Measurements from ENCODE around the gene TYW3. TPM values are rescaled to one million over a fixed set of nuclear protein-coding genes. Genes with fewer than 3 reads are reported as not detected.

Gene TYW3
- total and polyA plus RNA-seq, 2 donors (not counting 1 experiment from before 2014, with no cell fraction given) = 6.9 to 22.6 TPM

GRCh38 chr1:74690909-74691308 lies 42.0 kb upstream of the TYW3 start:
- H3K27ac Mint-ChIP-seq = no peak overlapping the region
- no peaks in the 10 kb centered on the region for H3K9me3 Mint-ChIP-seq (ENCODE audit: insufficient read depth)
- Histone ChIP-seq H3K27ac (ENCODE audit: low read length in 2 of 2) (no peak overlapping the region), H3K9ac (ENCODE audit: low read length) (no peak overlapping the region), H3K4me2 (replicated peaks; ENCODE audit: low read depth, low read length, poor library complexity, severe bottlenecking) (no peak overlapping the region), H4K20me1 (ENCODE audit: control insufficient read depth, insufficient read depth, low read length, poor library complexity, severe bottlenecking) (no peaks in the 10 kb centered on the region), H3K9me3 (ENCODE audit: control extremely low read depth in 1 of 3, control insufficient read depth in 2 of 3, insufficient read depth in 1 of 3, low read length in 2 of 3) (no peaks in the 10 kb centered on the region), H3K36me3 (replicated peaks in 1 of 2; ENCODE audit: control extremely low read depth in 1 of 2, control insufficient read depth in 1 of 2, extremely low read depth in 1 of 2, insufficient read depth in 2 of 2, low read length in 1 of 2) (no peaks in the 10 kb centered on the region), H3K27me3 (replicated peaks in 1 of 4; ENCODE audit: control extremely low read depth in 1 of 4, control insufficient read depth in 3 of 4, insufficient read depth in 4 of 4, low read length in 3 of 4) (no peaks in the 10 kb centered on the region), H3K4me1 (ENCODE audit: control insufficient read depth in 2 of 2, insufficient read depth in 2 of 2, low read length in 2 of 2) (no peaks in the 10 kb centered on the region), H3K4me3 (ENCODE audit: control extremely low read depth in 1 of 5, extremely low read depth in 1 of 5, insufficient read depth in 1 of 5, low read depth in 2 of 5, low read length in 4 of 5) (no peak overlapping the region), H2AFZ (ENCODE audit: insufficient read depth, low read depth, low read length, poor library complexity, severe bottlenecking) (no peak overlapping the region), H3K79me2 (ENCODE audit: control insufficient read depth, insufficient read depth, low read length) (no peaks in the 10 kb centered on the region)
- DNase-seq (no peak), ATAC-seq (ENCODE audit: low read depth) (no peak)
- intact Hi-C loops (cut with micrococcal nuclease) = no loop called here
- TF ChIP-seq EZH2 (IDR thresholded peaks at IDR 0.05; ENCODE audit: borderline replicate concordance, insufficient read depth, low read depth, low read length, poor library complexity, severe bottlenecking) (no peak), CTCF (IDR thresholded peaks at IDR 0.05) (no peak)
- no peaks in the 10 kb centered on the region for H3K4me1 Mint-ChIP-seq
- CTCF ChIA-PET = interaction anchor here (0.6 to 3.0 kb wide), 8 partner anchors 8 to 531 kb away, joined by 3 to 14 read pairs (median 6); partner anchors contain the start of genes CRYZ and TYW3
- no peaks in the 10 kb centered on the region for H3K27me3 Mint-ChIP-seq
- POLR2A ChIA-PET = no interaction called here
- H3K4me3 Mint-ChIP-seq = no peak overlapping the region
- whole genome bisulfite sequencing (ENCODE audit: insufficient coverage) = 100% methylated on average over 1 of the region's 4 CpGs

GRCh38 chr1:74693473-74693872 lies 39.5 kb upstream of the TYW3 start:
- 94% methylated on average over 2 of the region's 2 CpGs for WGBS (ENCODE audit: insufficient coverage)
- intact Hi-C loops (cut with micrococcal nuclease) = no loop called here
- H3K9me3 ChIP-seq (ENCODE audit: control extremely low read depth in 1 of 3, control insufficient read depth in 2 of 3, insufficient read depth in 1 of 3, low read length in 2 of 3) = no peaks in the 10 kb centered on the region
- ChIA-PET CTCF (no interaction called here), POLR2A (no interaction called here)
- Mint-ChIP-seq H3K27ac (no peak overlapping the region), H3K9me3 (ENCODE audit: insufficient read depth) (no peaks in the 10 kb centered on the region), H3K4me1 (no peaks in the 10 kb centered on the region), H3K27me3 (no peaks in the 10 kb centered on the region), H3K4me3 (no peak overlapping the region)
- ATAC-seq (ENCODE audit: low read depth) (no peak), DNase-seq (no peak)
- no peak for TF ChIP-seq CTCF (IDR thresholded peaks at IDR 0.05)
- TF ChIP-seq EZH2 (IDR thresholded peaks at IDR 0.05; ENCODE audit: borderline replicate concordance, insufficient read depth, low read depth, low read length, poor library complexity, severe bottlenecking) = no peak
- no peak overlapping the region for H3K4me2 ChIP-seq (replicated peaks; ENCODE audit: low read depth, low read length, poor library complexity, severe bottlenecking)
- no peak overlapping the region for H3K4me3 ChIP-seq (ENCODE audit: control extremely low read depth in 1 of 5, extremely low read depth in 1 of 5, insufficient read depth in 1 of 5, low read depth in 2 of 5, low read length in 4 of 5)
- no peaks in the 10 kb centered on the region for H3K36me3 ChIP-seq (replicated peaks in 1 of 2; ENCODE audit: control extremely low read depth in 1 of 2, control insufficient read depth in 1 of 2, extremely low read depth in 1 of 2, insufficient read depth in 2 of 2, low read length in 1 of 2)
- H3K9ac ChIP-seq (ENCODE audit: low read length) = no peak overlapping the region
- H4K20me1 ChIP-seq (ENCODE audit: control insufficient read depth, insufficient read depth, low read length, poor library complexity, severe bottlenecking) = no peaks in the 10 kb centered on the region
- no peaks in the 10 kb centered on the region for H3K27me3 ChIP-seq (replicated peaks in 1 of 4; ENCODE audit: control extremely low read depth in 1 of 4, control insufficient read depth in 3 of 4, insufficient read depth in 4 of 4, low read length in 3 of 4)
- H2AFZ ChIP-seq (ENCODE audit: insufficient read depth, low read depth, low read length, poor library complexity, severe bottlenecking) = no peak overlapping the region
- no peaks in the 10 kb centered on the region for H3K4me1 ChIP-seq (ENCODE audit: control insufficient read depth in 2 of 2, insufficient read depth in 2 of 2, low read length in 2 of 2)
- no peak overlapping the region for H3K27ac ChIP-seq (ENCODE audit: low read length in 2 of 2)
- no peaks in the 10 kb centered on the region for H3K79me2 ChIP-seq (ENCODE audit: control insufficient read depth, insufficient read depth, low read length)
